CD4-positive, alpha-beta T cell treated with Interleukin-12 subunit alpha and Interleukin-12 subunit beta, for 1 hour (primary cell): ENCODE results near the gene NKX2-3.

ENCODE experiments used
- DNase-seq: peaks from one replicate; pipeline ENCODE4 v3.0.0-alpha.2; 2020

The NKX2-3 gene

DNA sequence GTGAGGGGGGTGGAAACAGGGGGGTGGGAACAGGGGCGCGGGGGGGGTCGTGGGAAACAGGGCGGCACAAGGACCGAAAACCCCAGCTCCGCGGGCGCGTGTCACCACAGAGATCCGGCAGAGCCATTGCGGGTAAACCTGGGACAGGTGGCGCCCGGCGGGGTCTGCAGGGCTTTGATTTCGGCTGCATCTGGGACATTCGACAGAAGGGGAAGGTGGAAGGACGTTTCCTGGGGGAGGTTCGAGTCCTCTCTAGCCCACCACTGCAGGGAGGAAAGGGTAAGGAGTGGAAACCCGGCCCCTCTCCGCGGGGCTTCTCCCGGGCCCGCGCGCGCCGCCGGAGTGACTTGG is 7.5 kb downstream of the NKX2-3 start:
- DNase-seq: no peak

DNA sequence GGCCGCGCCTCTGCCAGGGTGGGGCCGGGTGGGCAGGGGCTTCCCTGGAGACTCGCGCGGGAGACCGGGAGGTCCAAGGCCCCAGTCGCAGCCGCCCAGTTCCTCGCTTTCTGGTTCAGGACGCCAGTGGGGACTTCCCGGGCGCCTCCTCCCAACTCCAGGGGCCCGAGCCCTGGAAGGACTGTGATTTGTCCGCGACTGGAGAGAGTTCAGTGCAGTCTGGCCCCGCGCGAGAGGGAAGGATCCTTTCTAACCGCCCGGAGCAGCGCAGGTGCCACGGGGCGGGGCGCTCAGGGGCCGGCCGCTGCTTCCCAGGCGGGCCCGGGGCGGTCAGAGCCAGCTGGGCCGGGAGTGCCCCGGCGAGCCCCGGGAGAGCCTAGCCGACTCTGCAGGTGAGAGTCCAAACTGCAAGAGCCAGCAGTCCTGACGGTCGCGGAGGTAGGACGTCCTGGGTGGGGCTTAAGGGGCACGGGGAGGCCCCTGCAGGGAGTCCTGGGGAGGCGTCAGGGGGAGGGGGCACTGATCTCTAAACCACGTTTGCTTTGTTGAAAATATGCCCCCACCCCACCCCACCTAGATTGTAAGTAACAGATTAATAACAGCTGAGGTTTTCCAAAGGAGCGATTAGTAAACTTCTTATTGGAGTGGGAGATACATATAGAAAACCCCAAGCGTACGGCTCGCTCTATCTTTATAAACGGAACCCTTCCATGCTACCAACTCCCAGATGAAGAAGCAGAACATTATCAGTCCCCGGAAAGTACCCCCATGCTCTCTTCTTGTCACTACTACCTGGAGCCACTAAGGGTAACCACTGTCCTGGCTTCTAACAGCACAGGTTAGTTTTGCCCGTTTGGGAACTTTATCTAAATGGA is 8.2 kb downstream of the NKX2-3 start:
- no peak for DNase-seq

DNA sequence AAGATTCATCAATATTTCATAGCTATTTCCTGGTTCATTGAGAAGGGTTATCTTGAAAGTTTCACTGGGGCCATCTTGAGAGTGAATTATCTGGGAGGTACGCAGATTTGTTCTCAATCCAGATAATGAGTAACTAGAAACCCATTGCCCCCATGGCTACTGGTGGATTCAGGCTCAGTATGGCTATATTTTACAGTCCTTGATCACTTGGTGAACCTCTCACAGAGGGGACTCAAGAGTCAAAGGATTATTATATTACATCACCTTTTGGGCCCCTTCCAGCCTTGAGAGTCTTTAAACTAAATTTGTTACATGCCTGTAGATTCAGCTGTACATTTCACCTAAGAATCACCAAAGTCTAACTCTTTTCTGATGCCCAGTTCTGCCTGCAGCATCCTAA is 11.6 kb downstream of the NKX2-3 start:
- DNase-seq: no peak

DNA sequence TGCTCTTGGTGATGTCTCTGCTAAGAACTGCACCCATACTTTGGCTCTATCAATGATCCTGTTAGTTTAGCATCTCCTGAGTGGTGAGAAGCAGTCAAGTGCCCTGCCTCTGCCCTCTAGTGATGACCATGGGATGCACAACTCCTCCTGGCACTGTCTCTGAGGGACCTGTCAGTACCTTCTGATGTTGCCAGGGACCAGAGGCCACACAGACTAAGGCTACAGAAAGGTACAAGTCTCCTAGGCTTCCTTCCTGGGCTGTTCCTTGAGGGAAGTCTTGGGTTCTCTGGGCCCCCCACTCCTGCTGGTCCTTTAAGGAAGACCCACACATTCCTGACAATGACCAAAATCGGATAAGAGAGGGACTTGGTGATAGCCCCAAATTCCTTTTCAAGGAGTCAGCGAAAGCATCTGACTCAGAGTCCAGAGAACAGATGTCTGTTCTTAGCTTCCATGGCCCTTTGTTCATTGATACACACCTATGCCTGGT is 15.3 kb downstream of the NKX2-3 start:
- no peak for DNase-seq

DNA sequence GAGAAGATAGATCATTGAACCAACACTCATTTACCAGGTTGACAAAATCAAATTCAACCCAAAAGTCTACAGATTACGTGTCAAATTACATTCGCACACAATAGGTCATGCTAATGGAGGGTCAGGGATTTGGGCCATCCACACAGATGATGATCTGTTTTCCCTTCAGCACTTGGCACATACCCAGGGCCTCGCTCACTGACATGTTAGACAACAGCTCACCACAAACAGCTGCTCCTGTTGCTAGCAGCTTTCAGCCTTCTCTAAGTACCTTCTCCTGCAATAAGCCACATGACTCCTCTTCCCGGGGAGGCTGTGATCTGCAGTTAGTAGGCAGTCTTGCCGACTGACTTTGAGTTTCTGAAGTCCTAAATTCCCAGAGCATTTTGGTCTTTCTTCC is 18.4 kb downstream of the NKX2-3 start:
- DNase-seq: no peak

DNA sequence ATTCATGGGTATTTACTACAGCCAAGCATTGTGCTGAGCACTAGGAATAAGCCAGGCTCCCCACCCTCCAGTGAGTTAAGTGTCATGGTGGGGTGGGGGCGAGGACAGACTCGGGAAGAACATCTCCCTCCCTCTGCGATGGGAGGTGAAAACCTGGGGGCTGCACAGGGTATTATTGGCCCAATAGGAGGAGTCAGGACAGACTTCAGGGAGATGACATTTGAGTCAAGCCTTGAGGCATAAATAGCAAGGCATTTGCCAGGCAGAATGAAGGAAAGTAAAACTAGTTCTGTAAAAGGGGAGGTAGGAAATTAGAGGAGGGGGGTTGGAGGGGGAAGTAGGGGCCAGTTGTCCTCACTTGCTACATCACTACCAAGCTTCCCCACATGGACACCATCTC is 18.9 kb downstream of the NKX2-3 start:
- DNase-seq: no peak

DNA sequence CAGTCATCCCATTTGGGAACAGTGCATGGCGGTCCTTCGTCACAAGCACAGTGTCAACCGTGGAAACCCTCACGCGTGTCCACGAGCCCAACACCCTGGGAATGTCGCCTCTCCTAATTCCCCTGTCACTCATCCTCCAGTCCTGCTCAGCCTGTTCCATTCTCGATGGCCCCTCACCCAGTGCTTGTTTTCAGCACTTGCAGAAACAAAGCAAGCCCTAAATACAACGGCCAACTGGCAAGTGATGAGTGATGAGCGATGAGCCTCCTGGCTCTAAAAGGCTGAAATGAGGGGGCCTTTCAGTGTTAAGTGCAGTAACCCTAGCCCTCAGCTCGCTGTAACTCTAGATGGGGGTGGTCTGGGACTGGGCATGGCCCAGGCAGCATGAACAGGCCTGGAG is 22.6 kb downstream of the NKX2-3 start:
- DNase-seq: no peak

DNA sequence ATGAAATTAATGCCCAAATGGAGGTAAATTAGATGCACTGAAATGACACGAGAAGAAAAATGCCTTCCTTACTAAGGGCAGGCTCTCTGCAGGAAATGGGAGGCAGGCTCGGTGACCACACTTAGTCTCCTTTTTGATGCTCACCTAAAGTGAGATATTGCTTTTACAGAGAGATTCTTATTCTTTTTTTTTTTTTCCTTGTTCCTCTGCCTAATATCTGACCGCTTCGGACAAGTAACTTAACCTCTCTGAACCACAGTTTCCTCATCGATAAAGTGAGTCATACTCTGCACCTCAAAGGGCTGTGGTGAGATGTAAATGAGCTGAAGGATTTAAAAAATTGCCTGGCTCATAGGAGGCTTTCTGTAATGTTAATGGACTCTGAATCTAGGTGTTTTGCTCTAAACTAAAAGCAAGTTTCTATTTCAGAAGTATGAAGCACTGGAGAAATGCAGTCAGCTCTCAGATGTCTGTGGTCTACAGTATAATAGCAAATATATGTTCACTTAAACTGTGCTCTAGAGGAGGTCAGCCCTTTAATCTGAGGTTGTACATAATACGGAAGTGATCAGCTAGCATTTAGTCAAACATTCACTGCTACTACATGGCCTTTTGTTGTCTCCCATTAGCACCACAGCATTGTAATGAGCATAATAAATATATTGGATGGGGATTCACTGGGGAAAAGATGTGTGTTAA is 23.2 kb downstream of the NKX2-3 start:
- no peak for DNase-seq

DNA sequence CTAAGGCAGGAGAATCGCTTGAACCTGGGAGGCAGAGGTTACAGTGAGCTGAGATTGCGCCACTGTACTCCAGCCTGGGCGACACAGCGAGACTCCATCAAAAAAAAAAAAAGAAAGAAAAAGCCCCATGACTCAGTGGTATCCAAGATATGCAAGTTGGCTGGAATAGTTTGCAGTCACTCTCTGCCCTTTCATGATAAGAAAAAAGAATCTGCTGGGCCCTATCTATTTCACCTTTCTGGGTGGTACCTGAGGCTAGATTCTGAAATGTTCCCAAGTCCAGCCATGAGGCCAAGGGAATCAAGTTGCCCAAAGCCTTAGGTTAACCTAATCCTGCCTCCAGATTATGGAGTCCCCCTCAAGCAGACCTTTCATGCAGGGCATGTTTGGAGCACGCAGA is 24.3 kb downstream of the NKX2-3 start:
- no peak for DNase-seq

DNA sequence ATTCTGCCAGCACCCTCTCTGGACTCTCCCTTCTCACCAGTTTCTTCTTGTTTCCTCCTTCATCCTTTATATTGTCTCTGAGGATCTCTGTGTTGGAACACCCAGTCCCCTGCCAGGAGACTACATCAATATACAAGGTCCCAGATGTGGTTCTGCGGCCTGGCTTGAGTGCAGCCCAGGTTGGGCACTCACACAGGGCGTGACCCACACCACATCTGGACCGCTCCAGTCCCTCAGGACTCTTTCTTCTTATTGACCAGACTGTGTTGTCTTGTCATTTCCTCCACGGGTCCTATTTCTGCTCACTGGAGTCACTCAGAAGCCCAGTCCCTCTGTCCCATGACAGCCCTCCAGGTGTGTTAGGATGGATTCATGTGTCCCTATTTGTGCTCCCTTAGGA is 26.0 kb downstream of the NKX2-3 start:
- no peak for DNase-seq

DNA sequence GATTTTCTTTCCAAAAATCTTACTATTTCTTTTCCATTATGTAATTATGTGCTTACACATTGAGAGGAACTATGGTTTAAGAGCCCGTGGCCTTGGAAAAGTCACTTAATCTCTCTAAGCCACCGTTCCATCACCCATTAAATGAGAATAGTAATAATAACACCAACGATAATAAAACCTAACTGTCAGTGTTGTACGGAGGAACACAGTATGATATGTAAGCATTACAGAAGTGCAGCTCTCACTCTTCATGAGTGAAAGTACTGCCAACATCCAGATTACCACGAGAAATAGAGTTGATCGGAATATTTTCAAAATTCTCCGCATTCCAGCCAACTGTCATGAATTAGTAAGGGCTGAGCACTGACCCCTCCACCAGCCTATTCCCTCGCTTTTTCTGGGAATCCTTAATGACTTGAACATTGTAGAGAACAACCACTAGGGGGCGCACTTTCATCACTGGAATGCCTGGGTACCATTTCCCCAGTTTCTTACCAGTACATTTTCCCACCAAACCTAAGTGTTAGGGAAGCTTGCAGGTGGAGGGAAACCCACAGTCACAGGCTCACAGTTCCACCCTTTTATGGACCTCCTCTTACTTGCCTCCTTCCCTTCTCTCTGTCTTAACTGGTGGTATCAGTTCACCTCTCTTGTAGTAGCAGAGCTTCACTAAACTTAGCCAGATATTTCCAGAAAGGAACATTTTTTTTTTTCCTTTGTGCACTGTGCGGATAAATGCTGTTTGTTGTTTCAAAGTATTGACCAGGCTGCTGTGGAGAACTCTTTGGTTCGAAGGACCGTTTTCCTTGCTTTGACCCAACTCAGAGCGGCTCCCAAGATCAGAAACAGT is 27.8 kb downstream of the NKX2-3 start:
- peak; percentile 37 for DNase-seq

DNA sequence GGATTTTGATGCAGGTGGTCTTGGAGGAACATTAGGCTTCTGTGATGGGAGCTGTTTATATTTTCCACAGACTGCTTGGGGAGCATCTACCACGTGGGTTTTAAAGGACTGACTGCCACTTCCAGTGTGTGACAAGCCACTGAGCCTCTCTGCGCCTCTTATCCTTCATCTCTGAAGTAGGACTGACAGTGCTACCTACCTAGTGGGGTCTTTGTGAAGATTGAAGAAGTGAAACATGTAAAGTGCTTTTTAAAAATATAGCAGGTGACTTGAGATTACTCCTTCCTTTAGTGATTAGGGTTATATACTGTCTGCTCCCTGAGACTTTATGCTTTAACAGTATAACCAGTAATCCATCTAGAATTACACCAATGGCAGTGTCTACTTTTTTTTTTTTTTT is 29.9 kb downstream of the NKX2-3 start:
- DNase-seq: no peak

DNA sequence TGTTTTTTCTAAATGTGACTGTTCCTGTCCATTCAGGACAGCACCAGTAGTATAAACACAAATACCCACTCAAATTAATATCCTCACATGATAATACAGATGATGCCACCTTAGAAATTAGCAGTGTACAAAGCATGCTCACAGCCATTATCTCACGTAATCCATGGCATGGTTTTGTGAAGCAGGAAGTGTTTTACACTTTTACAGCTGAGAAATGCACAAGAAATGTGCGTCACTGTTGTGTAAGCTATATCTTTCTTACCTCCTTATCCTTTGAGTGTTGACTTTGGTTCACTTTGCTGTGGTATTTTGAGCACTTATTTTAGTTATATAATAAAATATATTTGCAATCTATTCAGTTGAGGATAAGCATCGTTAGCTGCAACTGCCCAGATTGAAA is 31.6 kb downstream of the NKX2-3 start:
- DNase-seq: no peak

DNA sequence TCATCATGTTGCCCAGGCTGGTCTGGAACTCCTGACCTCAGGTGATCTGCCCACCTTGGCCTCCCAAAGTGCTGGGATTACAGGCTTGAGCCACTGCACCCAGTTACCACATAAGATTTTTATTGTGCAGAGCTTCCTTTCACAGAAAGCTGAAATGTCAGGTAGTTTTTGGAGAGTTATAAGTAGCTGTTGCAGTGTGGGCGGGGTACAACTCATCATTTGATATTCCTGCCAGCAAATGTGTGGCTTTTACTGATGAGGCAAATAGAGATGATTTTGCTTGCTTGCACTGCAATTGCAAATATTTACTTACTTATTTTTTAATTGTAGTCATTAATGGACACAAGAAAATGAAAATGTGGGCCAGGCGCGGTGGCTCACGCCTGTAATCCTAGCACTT is 32.4 kb downstream of the NKX2-3 start:
- DNase-seq: no peak

DNA sequence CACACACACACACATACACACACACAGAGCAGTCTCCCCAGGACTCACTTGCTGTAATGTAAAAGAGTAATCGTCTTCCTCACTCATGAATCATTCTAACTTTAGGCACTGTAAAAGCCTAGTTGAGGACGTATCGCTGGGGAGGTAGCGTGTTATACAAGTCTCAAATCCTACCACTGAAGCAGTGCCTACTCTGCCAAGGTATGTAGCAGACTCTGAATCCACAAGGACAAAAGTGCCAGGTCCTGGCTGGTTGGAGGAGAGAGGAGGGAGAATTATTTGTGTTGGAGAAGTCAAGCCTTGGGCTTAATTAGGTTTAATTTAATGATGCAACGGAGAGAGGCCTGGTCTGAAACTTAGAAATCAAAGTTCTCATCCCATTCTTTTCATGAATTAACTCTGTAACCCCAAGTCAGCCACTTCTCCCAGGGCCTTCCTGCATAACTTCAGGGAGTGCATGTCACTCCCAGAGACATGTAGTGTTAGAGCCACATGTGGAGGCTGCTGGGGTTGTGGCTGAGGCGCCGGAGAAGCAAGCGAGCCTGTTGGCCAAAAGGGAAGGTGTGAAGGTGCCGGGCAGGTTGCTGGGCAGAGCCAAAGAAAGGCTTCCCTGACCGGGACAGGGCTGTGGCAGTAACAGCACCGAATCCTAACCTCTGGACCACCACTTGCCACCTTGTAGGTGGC is 36.7 kb downstream of the NKX2-3 start:
- no peak for DNase-seq

DNA sequence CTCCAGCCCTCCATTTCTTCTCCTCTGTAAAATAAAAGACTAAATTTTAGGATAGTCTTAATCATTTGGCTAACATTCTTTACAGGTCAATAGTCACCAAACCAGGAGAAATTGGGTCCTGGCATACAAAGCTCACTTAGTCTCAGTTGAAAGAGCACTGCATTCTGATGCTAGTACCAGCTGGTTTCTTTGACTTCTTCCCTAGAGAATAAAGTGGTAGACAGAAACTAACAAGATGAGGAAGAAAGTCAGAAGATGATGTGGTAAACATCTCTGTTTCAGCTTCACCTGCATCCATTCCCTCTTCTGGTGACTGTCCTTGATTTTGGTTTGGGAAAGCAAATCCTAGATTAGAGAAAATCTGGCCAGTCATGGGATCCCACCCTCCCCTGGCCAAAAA is 37.2 kb downstream of the NKX2-3 start:
- no peak for DNase-seq

DNA sequence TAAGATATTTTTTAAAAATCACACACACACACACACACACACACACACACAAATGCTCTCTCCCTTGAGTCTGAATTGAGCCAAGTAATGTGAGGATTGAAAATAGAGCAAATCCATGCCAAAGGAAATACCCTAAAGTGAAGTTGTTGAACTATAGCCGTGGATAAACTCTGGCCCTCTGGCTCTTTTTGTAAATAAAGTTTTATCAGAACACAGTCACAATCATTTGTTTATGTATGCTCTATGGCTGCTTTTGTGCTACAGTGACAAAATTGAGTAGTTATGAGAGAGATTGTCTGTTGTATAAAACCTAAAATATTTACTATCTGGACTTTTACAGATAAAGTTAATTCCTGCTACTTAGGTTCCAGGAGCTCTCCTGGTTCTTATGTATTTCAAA is 39.1 kb downstream of the NKX2-3 start:
- no peak for DNase-seq

DNA sequence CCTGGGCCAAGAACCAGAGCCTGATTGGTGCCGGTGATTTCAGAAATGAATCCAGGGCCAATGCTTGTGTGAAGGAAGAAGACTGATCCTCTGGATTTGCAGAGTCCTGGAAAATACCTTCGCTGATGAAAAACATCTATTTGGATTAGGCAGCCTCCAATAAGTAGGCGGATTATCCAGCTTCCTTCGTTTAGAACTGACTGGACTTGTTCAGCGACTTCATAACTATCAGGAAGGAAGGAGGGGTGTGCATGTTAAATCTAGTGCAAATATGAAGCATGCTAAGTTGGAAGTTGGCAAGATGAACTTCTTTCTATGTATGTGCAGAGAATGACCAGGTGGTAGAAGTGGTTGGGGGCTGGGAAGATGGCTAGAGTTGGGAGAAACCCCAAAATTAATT is 41.0 kb downstream of the NKX2-3 start:
- no peak for DNase-seq

DNA sequence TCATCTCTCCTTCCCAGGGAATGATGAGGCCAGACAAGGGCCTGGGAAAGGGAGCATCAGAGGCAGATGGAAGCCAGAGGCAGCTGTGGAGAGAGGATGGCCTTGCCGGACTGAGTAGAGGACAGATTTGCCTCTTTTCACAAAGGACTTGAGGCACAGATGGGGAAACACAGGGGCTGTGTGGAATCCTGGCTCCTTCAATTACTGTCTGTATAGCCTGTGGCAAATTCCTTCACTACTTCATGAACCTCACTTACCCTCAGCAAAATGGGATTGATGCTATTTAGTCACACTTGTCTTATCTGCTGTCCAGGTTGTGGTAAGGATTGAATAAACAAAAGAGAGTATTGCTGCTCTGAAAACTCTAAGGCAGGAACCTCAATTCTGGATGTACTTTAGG is 47.2 kb downstream of the NKX2-3 start:
- no peak for DNase-seq

DNA sequence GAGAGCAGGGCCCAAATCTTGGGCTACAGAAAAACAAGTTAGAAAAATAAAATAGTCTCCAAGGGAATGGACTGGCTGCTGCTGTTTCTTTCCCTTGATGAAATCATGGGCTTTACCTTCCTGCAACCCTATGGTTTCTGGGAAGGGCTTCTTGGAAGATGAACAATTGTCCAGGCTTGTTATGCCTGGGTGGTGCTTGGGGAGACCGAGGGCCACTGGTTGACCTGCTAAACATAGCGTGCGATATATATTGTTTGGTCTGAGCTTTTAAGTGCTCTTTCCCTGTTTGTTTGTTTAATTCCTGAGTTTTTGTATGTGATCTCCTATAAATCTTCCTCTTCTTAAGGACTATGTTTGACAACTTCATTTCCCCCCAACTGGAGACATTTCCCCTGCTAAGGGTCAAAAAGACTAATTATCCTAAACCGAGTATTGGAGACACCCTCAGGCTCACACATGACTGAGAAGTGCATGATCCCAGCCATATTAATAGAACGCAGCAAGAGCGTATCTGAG is 49.6 kb downstream of the NKX2-3 start:
- DNase-seq: no peak

DNA sequence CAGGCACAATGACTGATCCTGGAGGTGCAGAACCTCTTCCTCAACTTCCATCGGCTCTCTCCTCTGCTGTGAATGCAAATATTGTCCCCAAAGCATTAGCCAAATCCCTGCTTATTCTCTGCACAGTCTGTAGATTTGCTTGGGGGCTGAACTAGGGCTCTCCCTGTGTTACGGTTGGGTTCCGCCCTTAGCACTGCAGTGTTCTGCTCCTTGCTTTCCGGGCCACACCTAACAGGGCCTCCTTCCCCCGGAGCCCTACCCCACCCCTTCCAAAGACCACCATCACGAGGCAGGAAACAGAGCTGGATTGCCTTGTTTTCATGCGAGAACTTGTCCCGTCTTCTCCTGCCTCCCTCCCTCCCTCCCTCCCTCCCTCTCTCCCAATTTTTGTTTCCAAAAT is 50.9 kb downstream of the NKX2-3 start:
- DNase-seq: no peak
